GM21447 (cell line): Measurements from ENCODE around the gene RHOBTB3.

Experiments used
- ATAC-seq: cut with Tn5 transposase; IDR thresholded peaks from one replicate; pipeline ENCODE4 v1.9.1; 2021; ENCODE audit not compliant: unreplicated experiment

Gene RHOBTB3

DNA sequence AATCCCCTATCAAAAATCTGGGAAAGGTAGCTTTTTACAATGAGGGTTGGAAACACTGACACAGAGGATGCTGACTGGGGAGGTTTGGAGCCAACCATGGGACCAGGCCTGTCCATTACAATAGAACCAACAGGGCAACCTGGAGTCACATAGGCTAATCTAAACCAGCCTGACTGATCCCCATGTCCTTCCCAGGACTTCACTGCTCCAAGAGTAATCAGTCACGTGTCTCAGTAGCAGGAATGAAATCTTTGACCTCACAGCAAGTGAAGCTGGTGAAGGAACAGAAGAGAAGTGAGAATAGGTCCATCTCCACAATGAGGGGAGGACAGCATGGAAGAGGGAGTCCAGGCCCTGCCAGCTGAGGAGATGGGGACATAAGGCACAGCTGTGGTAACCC is 107.4 kb downstream of the RHOBTB3 start:
- no peak for ATAC-seq

- ATAC-seq, result no peak
Measured at GRCh38 chr5:95839658-95840057, 108.5 kb downstream of the RHOBTB3 start.

- no peak for ATAC-seq
Measured at GRCh38 chr5:95840956-95841705, 110.0 kb downstream of the RHOBTB3 start.

DNA sequence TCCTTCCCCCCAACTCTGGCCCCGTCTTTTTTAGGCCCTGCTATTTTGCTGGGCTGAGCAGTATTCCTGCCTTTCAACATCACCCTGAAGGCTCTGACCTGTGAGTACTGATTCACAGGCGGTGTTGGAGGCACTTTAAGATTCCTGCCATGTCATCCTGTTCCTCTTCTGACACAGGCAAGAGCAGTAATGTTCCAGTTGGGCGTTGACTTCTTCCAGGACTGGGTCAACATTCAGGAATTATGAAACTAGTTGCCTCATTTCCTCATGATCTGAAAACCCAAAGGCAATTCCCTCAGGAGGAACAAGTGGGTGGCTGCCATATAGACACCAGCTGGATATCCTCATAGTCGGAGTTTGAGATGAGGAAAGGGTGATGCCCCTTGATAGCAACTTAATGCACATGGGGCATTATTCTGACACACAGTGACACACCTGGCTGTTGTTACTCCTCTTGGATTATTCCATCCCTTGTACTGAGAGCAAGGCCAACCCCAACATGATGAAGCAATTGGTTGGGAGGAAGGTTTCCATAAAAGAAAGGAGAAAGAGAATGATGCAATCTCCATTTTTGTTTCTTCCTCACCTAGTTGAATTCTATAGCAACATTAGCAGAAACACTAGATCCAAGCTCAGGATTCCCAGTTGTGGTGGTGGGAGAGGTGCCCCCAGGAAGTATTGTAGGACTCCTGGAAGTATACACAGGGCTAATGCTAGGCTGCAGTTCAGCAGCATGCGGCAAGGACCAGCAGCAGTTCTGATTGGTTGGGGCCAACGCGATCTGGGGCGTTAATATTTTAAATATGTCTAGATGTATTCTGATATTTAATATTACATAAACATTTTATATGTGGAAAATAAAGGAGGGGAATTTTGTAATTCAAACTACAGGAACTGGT is 111.0 kb downstream of the RHOBTB3 start:
- no peak for ATAC-seq

DNA sequence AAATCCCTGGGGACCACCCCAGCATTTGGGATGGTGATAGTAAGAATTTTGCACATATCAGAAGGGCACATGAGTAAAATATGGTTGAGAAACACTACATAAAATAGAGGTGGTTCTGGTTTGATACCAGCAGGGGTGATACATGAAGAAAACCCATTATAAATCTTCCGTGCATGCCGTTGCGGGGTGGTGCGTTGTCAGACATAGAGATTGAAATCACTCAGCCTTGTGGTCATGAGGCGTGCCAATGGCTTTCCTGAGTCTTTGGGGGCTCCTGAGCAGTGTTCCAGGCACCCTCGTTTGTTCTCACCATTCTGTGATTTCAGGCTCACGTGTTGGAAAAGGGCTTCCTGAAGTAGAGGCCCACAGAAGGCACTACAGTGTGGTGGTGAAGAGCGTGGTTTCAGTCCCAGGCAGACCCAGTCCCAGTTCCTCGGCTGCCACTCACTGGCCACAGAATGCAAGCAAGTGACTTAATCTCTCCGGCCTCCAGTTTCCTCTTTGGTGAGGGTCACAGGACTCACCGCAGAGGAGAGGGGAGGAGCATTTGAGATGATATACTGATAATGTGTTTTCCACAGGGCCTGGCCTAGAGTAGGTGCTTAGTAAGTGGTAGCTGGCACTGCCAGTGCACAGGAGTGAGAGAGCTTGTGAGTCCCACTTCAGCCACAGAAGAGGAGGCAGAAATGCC is 111.9 kb downstream of the RHOBTB3 start:
- peak; percentile 93 for ATAC-seq

- no peak for ATAC-seq
Measured at GRCh38 chr5:95843733-95844223, 112.6 kb downstream of the RHOBTB3 start.

GRCh38 chr5:95845391-95845790 is 114.3 kb downstream of the RHOBTB3 start:
- no peak for ATAC-seq
